ENCODE results near the gene ZIC2.

ZIC2 gene

DNA sequence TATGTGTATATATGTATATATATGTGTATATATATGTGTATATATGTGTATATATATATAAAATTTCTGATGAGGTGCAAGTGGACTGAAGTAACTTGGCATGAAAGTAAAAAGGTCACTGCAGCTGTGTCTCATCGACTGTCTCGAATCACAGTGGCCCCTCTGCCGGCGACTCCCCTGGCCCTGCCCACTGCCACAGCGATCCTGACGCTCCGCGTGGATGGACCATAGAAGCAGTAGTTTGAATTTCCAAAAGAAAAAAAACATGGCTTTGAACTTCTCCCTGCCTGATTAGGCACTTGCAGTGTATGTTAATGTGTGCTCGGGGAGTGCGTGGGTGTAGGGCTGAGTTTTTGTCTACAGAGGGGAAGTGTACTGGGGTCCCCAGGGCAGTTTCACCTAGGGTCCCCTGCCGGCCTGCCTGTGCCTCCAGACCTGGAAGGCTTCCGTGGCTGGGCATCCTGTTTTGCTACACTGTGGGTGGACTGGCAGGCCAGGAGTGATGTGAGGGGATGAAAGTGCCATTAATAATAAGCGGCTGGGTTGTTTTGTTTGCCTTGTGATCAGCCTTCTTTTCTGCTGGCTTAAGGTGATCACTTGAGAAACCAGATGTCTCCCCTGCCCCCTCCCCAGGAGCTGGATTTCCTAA lies 20.8 kb upstream of the ZIC2 start:
- no peak for DNase-seq

DNA sequence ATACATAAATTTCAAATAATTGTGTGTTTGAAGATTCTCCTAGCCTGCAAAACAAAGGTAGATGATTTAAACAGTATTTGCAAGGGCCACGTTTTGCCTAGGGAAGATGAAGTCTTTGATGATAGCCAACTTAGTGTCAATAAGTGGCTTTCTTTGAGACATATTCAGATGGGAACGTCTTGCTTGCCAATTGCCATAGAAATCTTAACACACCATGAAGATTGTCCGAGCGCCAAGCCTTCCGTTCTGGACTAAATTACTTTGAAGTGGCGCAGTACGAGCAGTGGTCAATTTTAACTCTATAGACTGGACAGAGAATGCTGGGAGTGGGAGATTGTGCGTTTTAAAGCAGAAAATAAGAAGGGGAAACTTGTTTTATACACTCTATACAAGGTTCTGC lies 19.9 kb upstream of the ZIC2 start:
- no peak for DNase-seq

DNA sequence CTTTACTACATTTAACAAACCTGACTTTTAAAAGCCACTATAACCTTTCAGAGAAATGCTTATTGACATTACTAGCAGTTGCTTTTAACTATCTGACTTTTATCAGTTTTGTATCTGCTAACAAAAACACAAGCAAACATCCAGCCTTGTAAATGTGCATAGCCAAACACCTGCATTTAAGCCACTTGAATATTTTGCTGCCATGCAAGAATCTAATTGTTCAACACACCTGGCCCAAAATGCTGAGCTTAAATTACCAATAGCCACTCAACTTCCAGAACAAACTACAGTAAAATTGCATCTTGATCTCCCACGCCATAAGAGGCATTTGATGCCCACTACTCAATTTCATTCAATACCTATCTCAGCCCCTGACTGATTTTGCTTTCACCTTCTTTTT lies 19.3 kb upstream of the ZIC2 start:
- no peak for DNase-seq

DNA sequence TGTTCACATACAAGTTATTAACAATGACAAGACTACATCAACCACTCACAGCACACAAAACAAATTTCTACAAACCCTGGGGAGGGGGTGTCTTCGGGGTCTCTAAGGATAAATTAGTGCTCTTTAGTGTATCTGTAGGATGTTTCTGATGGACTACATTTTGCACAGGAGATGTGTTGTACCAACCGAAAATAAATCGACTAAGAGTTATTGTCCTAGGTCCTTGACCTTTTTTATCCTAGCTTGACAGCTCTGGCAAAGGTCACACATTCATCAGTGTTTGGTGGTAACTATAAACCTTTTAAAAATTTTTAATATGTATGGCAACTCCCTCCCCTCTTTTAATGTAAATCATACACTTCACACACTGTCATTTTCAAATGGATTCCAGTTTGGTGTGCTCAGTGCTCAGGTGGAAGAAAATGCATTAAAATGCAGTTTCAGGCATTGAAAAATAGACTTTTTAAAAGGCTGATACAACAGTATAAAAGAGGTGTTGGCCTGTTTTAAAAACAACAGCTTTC lies 17.7 kb upstream of the ZIC2 start:
- DNase-seq, result no peak

DNA sequence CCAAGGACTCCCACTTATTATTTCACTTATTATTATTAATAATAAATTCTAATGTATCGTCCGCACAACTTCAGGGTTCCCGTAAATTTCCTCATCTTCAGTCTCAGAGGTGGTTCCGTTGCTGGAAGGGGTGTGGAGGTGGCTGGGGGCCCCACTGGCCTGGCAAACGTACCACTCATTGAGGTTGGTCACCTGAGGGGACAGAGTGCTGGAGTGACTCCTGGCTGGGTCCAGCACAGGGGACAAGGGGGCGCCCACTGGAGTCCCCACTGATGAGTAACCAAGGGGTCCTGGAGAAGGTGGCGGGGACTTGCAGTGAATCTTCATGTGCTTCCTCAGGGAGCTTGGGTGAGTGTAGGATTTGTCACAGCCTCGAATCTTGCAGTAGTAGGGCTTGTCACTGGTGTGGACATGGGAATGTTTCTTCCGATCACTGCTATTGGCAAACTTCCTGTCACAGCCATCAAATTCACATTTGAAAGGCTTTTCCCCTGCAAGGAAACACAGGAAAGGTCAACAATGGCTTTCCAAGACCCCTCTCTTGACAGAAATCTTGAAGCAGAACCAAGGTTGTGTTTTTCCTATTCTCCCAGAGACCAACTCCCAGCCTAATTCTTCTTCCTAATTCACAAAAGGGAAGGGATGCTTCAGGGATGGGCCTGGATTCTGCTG lies 16.1 kb upstream of the ZIC2 start:
- DNase-seq, result no peak

DNA sequence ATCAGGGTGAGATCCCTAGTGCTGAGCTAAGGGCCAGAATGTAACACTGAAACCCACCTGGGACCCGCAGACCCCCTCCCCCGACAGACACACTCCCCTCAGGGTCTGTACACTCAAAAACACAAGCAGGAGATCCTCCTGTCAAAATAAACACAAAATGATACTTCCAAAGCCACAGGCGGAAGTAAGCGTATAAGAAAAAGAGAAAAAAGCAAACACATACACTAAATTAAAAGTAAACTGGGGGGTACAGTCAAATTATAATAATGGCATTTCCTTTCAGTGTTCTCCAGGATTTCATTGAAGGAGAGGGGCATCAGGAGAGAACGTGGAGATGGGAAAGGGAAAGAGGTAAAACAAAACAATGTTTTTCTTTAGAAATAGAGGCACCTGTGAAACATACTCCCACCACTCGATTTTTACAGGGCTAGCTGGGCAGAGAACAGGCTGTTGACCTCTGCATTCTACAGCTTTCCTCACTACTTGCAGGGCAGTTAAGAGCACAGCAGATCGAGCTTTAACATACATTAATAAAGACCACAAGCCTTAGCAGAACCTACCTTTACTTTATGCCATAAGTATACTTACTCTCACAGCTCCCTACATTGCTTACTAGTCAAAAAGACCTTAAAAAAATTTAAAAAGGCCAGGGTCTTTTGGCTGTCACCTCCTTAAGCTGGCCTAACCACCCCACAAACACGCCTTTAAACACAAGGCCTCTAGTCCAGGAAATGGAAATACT lies 15.3 kb upstream of the ZIC2 start:
- DNase-seq, result no peak

DNA sequence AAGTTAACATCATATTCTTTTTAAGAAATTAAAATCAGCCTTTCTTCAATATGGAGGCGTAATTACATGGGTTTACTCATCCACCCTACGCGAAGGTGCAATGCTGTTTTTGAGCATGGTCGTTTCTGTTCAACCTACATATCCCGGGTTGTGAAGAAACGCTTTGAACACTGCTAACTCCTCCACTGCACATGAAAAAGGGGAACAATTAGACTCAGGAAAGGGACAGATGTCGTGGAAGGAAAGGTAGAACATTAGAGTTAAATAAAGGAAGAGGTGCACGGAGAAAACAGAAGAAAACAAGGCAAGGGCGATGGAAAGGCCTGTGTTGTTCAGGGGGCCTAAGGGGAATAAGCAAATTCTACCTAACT lies 14.1 kb upstream of the ZIC2 start:
- DNase-seq, result no peak

DNA sequence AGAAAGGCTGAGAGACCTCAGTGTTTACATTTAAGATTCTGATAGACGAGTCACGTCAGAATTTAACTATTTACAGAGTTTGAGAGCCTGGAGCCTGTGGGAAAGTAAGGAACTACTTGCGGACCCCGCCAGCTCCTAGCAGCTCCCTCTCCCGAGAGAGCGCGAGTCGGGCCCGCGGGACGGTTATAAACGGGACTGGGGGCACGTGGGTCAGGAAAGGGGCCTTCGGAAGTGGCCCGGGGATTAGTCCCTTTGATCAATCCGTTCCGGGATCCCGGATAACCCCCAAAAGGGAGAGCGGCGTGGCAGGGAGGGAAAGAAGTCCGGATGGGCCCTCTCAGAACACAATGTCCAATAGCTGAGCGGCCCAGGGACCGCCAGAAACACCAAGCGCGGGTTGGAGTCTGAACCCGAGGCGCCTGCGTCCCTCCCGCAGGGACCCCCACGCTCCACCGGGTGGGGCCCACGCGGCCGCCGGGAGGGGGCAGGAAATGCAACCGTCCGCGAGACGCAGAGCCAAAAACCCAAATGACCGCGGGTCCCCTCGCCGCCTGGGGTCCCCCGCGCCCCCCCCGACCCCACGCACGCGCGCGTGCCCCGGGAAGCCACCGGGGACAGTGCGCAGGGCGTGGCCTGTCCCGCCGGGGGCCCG lies 13.6 kb upstream of the ZIC2 start:
- DNase-seq, result no peak

DNA sequence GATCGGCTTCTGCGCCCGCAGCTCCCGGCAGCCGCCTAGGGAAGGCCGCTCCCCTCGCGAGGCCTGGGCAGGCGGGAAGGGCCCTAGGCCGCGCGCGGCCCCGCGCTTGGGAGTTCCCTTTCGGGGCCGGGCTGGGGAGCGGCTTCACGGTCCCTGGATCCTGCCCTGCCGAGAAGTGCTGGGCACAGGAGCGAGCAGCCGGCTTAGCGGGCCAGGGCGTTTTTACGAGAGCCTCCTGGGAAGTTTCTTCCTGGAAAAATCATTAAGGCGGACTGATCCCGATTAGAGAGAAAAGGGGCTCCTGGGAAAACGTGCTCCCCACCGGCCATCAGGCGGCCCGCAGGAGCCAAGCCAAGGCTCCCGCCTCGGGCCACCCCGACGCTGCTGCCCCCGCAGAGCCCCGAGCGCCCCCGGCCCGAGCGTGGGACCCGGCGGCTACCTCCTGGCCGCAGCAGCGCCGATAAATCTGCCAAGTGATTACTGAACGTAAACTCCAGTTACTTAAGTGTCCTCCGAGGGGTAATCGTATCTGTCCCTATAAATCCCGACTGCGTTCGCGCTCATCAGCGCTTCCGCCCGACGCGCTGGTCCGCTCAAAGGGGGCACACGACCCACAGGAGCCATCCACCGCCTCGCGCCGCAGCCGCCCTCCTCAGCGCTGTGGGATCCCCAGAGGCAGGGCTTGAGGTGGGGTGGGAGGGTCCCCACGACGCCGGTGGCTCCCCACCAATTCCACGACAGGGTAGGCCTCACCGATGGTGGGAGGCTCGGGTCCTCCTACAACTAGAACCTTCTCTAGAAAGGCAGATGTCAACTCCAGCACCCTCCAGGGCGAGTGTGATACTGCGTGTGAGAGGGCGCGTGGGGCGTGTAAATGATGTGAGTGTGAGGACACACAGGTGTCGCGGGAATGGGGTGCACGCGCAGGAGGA lies 12.8 kb upstream of the ZIC2 start:
- no peak for DNase-seq

DNA sequence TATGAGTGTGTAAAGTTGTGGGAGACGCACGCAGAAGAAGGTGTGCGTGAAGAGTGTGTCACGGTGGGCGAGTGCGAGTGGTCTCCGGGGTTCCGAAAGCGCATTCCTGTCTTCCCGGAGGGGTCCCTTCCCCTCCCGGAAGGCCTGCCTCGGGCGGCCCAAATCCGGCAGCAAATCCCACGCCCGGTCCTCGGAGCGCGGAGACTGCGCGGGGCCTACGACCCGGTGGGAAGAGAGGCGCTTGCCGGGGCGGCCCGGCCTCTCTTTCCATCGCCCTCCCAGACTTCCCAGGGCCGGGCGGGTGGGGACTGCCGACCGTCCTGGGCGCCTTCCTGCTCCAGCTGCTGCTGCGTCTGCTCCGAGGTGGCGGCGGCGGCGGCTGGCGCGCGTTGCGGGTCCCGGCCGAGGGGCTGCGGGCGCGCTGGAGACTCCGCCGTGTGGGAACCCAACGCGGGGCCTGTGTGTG lies 12.1 kb upstream of the ZIC2 start:
- no peak for DNase-seq

DNA sequence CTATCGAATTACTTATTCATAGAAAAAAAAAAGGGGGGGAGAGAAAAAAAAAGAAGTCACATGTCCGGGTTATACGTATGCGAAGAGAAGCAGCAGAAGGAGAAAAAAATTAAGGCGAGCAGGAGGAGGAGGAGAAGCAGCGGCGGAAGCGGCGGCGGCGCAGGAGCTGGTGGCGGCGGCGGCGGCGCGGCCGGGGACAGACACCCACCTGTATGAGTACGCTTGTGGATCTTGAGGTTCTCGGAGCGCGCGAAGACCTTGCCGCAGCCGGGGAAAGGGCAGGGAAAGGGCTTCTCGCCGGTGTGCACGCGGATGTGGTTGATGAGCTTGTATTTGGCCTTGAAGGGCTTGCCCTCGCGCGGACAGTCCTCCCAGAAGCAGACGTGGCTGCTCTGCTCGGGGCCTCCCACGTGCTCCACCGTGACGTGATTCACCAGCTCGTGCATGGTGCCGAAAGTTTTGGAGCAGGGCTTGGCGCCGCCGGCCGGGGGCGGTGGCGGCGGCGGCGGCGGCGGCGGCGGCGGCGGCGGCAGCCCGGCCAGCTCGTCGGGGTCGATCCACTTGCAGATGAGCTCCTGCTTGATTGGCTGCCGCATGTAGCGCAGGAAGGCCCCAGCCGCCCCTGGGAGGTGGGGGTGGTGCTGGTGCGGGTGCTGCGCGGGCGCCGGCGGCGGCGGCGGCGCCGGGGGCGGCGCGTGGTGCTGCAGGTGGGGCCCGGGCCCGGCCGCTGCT lies 11.5 kb upstream of the ZIC2 start:
- peak; percentile 49 for DNase-seq

DNA sequence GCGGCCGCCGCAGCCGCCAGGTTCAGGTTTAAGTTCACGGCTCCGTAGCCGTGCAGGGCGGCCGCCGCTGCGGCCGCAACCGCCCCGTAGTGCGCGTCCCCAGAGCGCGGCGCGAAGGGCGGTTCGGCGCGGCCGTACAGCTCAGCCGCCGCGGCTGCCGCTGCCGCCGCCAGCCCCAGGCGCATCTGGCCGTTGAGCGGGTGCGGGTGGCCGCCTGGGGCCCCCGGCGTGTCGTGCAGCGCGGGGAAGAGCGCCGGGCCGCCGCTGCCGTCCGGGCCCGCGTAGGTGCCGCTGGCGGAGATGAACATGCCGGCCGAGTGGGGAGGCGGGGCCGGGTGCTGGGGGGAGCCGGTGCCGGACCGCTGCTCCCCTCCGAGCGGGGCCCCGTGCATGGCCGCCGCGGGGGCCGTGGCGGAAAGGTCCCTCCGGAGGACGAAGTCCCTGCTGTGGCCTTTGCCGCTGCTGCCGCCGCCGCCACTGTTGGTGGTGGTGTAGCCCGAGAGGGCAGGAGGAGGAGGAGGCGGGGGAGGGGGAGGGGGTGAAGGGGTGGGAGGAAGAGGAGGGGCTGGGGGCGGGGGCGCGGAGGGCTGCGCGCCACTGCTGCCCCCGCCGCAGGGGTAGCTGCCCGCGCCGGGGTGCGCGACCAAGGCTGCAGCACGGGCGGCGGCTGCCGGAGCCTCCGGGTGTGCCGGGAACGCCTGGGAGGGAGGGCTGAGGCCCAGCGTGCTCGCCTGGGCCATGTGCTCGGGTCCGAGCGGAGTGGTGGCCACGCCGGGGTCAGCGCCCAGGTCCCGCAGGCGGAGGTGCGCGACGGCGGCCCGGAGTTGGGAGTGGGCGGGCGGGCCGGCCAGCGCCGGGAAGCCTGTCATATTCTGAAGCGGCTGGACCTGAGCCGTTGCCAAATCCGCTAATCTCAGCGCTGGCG lies 10.7 kb upstream of the ZIC2 start:
- DNase-seq, result no peak

DNA sequence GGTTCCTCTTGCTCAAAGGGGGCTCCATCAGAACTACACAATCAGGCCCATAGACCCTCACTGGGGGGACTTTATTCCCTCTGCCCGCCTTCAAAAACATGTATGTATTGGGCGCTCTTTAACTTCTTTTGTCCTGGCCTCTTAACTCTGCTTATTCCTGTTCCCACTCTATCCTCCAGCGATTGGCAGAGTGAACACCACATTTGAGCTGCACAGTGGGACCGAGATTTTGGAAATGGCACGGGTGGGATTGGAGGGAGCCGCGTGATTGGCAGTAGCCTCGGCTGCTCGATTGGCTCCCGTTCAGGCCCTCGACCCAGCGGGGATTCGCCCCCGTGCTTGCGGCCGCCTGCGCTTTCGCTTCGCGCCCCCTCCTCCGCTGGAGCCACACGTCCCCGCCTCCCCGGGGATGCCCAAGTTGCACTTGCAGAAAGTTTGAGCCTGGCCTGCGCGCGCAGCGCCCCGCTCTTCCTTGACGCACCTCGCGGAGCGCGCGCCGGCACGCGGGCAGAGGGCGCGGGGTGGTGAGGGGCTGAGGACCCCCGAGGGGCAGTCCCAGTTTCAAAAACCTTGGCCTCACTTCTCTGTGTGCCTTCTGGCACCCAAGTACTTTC lies 9.9 kb upstream of the ZIC2 start, which contains the start of gene ZIC5:
Gene ZIC5, minus strand, starts transcription at position 192 of the 614 bp plus-strand sequence. Its CDS starts 164 bp downstream, at position 28.
- DNase-seq, result no peak

DNA sequence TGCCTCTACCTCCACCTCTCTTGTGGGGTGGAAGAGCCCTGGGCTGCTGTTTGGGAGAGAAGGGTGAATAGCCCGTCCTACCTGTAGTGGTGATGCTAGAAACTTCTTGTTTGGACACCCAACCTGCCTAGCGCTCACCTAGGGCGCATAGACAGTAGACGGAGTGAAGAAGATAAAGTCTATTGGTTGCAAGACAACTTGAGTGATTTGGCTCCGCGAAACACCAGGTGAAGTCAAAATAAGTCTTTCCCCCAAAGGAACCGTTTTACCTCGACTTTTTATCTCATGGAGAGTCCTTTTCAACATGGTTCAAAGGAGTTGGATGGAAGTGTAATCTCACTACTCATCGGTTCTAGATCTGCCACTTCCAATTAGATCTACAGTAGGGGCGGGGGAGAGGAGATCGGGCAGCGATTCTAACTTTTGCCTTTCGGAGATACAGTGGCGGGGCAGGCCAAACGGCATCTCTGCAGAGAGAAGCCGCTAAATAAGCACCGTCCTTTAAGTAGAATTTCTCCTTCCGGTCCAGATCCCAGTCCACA lies 9.3 kb upstream of the ZIC2 start:
- no peak for DNase-seq

DNA sequence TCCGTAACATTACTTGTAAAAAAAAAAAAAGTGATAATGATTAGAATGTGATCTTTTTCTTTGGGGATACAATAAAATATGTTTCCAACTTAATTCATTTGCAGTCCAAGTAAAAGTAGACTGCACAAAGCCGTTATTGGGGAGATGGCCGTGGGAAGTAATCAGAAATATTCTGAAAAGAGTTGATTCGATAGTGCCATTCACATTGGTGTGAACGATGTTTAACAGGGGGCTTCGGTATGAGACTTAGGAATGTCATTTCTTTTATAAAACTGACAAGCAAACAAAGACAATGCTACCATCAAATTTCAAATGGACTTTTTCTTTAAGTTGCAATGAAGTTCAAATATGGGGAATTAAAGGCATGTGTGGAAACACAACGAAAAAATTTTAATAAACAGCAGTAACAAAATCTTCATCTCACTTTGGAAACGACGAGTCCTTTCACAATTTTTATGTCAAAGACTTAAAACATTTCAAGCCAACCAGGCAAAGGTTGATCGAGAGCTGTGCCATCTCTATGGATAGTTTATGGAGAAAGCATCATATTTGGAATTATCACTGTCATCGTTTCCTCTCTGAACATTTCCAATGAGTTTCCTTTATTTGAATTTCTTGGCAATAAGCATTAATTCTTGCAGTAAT lies 8.3 kb upstream of the ZIC2 start:
- DNase-seq, result no peak

DNA sequence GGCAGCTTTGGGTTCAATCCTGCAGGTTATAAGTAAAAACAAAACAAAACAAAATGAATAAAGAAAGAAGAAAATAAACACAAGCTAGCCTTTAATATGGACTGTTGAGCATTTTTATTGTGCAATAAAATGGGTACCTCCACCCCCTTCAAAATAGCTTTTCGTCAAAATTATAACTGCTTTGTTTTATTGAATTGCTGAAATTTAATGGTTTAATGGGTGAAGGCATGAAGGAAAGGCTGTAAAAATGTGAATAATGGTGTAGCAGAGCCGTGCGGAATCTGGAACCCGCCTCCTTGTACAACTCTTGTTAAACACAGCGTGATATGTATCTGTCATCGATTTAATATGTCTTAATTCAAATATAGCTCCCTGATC lies 7.8 kb upstream of the ZIC2 start:
- no peak for DNase-seq

DNA sequence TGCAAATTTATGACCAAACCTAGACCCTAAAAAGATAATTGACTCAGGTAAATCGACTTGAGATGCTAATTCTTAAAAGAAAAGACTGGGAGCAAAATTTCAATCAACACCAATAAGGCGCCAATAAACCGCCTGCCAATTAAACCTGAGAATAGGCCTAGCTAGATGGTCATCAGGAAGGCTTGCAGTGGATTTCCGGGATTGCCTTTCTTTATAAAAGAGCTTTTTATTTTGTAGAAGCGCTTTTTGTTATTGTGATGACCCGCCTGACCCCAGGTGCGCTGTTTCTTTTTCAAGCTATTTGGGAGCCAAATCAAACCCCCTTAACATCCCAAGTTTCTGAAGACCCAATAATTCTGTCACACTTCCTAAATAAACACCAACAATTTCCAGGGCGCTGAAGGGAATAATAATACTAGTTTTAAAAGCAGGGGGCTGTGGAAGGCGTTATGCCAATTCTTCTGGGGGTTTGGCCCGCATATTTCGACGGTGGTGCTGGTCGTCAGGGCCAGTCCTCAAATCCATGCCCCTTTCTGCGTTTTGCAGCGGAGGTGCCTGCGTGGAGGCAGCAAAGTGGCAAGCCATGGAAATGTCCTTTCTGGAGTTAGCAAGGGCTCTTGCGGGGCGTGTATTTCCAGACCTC lies 7.2 kb upstream of the ZIC2 start:
- DNase-seq, result no peak

DNA sequence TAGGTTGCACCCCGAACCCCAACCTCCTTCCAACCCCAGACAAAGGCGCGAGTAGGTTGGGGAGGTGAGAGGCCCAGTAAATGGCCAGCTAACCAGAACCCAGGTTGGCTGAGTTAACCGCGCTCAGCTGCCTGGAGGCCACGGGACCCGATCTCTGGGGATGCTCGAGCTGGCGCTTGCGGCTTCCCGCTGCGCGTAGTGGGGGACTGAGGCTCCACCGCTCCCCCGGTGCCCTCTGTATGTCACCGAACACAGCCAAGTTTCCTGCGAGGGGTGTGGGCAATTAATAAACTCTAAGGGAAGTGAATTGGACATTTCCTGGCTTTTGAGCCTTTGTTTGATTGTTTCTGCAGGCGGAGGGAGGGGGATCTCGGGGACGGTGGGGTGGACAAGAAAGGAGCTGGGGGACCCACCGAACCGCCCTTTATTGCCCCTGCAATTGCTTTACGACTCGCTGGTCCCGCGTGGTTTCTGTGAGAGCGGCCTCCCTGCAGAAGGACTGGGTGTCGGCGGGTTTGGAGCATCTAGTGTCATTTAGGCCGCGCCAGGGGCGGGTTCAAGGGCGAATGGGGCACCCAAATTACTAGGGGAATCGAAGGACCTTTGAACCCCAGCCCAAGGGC lies 6.5 kb upstream of the ZIC2 start:
- DNase-seq, result no peak

Data from activated T-cell treated with anti-CD3 and anti-CD28 coated beads for 4 hours (primary cell).